ENCODE measurements around the gene CAMTA1.

GRCh38 chr1:7178336-7178735 lies 393.1 kb downstream of the CAMTA1 start:
- TF ChIP-seq, protein P1, sequence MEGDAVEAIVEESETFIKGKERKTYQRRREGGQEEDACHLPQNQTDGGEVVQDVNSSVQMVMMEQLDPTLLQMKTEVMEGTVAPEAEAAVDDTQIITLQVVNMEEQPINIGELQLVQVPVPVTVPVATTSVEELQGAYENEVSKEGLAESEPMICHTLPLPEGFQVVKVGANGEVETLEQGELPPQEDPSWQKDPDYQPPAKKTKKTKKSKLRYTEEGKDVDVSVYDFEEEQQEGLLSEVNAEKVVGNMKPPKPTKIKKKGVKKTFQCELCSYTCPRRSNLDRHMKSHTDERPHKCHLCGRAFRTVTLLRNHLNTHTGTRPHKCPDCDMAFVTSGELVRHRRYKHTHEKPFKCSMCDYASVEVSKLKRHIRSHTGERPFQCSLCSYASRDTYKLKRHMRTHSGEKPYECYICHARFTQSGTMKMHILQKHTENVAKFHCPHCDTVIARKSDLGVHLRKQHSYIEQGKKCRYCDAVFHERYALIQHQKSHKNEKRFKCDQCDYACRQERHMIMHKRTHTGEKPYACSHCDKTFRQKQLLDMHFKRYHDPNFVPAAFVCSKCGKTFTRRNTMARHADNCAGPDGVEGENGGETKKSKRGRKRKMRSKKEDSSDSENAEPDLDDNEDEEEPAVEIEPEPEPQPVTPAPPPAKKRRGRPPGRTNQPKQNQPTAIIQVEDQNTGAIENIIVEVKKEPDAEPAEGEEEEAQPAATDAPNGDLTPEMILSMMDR (conservative IDR thresholded peaks at IDR 0.05; ENCODE audit: low read length), result no peak
- no peak for TF ChIP-seq EZH2phosphoT487 (IDR thresholded peaks at IDR 0.05; ENCODE audit: borderline replicate concordance, low read depth, low read length)
